Cardiac muscle cell (in vitro differentiated cells and primary cell): ENCODE measurements around the gene EIF2S2. TPM values are rescaled to one million over a fixed set of nuclear protein-coding genes. Genes with fewer than 3 reads are reported as not detected.
A peak's percentile ranks its signal among the peaks of the same experiment; 100 is the strongest.

Source experiments
- DNase-seq, 2 donors: peaks; one replicate each; pipeline versions ENCODE4 v3.0.0 to v3.0.0-alpha.2; 2010 to 2017; ENCODE audit warnings: low read depth in 1 of 2, low spot score in 1 of 2
- H3K27ac ChIP-seq: fragments of 200-600 bp; sonication (generic); 2 replicates; pipeline ENCODE4 v1.5.1; 2016
- H3K27me3 ChIP-seq: fragments of 200-600 bp; sonication (generic); 2 replicates; pipeline ENCODE4 v1.6.0; 2016; ENCODE audit warnings: control low read depth
- H3K36me3 ChIP-seq: fragments of 200-600 bp; sonication (generic); 2 replicates; pipeline ENCODE4 v1.5.1; 2016; ENCODE audit warnings: control low read depth
- H3K4me1 ChIP-seq: fragments of 200-600 bp; sonication (generic); 2 replicates; pipeline ENCODE4 v1.8.1; 2017; ENCODE audit warnings: low read depth, mild to moderate bottlenecking, mixed run types
- H3K4me3 ChIP-seq: fragments of 200-600 bp; sonication (generic); 2 replicates; pipeline ENCODE4 v1.5.1; 2016; ENCODE audit warnings: mild to moderate bottlenecking
- H3K9me3 ChIP-seq: fragments of 200-600 bp; sonication (generic); 2 replicates; pipeline ENCODE4 v1.5.1; 2017; ENCODE audit warnings: low read depth, mild to moderate bottlenecking, control low read depth
- CTCF ChIP-seq: IDR thresholded peaks from 2 replicates; pipeline ENCODE4 v1.5.1; 2012; ENCODE audit warnings: low read depth, mild to moderate bottlenecking, low read length
- polyA plus RNA-seq: library from polyadenylated mRNA; unstranded; fragments of >200 nt; fragmentation: Nextera tagmentation; extraction: Ambion mirVana; gene quantifications from 2 replicates; pipeline ENCODE4 v1.2.1, GENCODE V29; 2016
- total RNA-seq: library from RNA; depleted of rRNA; stranded (reverse); fragments of >200 nt; gene quantifications from 2 replicates; pipeline ENCODE4 v1.2.3, GENCODE V29; 2016

Gene EIF2S2
- total and polyA plus RNA-seq, 2 experiments from 2014 or later = 42.6 to 43.4 TPM

- Histone ChIP-seq H3K27me3 (no peaks in the 10 kb centered on the region), H3K9me3 (no peaks in the 10 kb centered on the region), H3K4me3 (no peak overlapping the region), H3K36me3 (no peaks in the 10 kb centered on the region), H3K27ac (no peak overlapping the region), H3K4me1 (peaks cover 69% of the 10 kb centered on the region)
- no peak for DNase-seq
- no peak for TF ChIP-seq CTCF
These were observed 69.0 kb downstream of the EIF2S2 start for GRCh38 chr20:34043025-34043424.

DNA sequence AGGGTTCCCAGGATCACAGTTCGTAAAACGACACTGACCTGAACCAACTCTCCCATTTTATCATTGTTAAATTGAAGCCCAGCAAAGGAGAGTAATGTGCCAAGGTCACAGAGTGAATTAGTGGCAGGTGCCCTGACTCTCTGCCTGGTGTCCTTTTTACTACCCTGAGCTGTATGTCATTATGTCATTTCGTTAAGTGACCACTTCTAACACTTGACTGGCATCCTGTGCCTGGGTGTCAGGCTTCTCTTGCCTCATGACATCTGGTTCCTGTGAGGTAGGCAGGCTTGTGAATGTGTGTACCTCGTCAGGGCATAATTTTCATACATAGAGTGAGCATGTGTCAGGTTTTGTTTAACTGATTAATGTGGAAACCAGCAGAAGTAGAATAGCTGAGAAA lies 69.8 kb downstream of the EIF2S2 start:
- peak in 1 of 2 donors; percentile 76 for DNase-seq
- Histone ChIP-seq H3K36me3 (no peaks in the 10 kb centered on the region), H3K4me3 (no peak overlapping the region), H3K27me3 (no peaks in the 10 kb centered on the region), H3K9me3 (no peaks in the 10 kb centered on the region), H3K27ac (no peak overlapping the region), H3K4me1 (peaks cover 76% of the 10 kb centered on the region)
- TF ChIP-seq CTCF = no peak

- no peaks in the 10 kb centered on the region for H3K36me3 ChIP-seq
These were observed 70.8 kb downstream of the EIF2S2 start for GRCh38 chr20:34041226-34041625.

GRCh38 chr20:34040300-34040995 lies 71.6 kb downstream of the EIF2S2 start:
- Histone ChIP-seq H3K36me3 (no peaks in the 10 kb centered on the region), H3K4me1 (peaks cover 72% of the 10 kb centered on the region), H3K27ac (peak overlapping the region; percentile 58), H3K27me3 (no peaks in the 10 kb centered on the region), H3K4me3 (no peak overlapping the region), H3K9me3 (no peaks in the 10 kb centered on the region)
- peak in 1 of 2 donors; percentile 53 for DNase-seq
- TF ChIP-seq CTCF = no peak

More at GRCh38 chr20:34041226-34041625, 70.8 kb downstream of the EIF2S2 start:
- Histone ChIP-seq H3K4me1 (peaks cover 80% of the 10 kb centered on the region), H3K4me3 (no peak overlapping the region), H3K27me3 (no peaks in the 10 kb centered on the region), H3K9me3 (no peaks in the 10 kb centered on the region), H3K27ac (peak overlapping the region; percentile 58)
- no peak for DNase-seq
- no peak for TF ChIP-seq CTCF

Other genes with a start within 250 kb of the EIF2S2 start
- 241 TPM in 2 replicates for gene RALY, start 118.3 kb downstream of the EIF2S2 start, total RNA-seq
- gene RALY, start 118.3 kb downstream of the EIF2S2 start, polyA plus RNA-seq = 308 and 311 TPM in 2 replicates
- not detected in 2 replicates for gene ASIP, start 129.2 kb upstream of the EIF2S2 start, total RNA-seq
- 0.67 and 1.1 TPM in 2 replicates for gene ASIP, start 129.2 kb upstream of the EIF2S2 start, polyA plus RNA-seq
- 229 and 263 TPM in 2 replicates for gene AHCY, start 191.1 kb upstream of the EIF2S2 start, total RNA-seq
- gene AHCY, start 191.1 kb upstream of the EIF2S2 start, polyA plus RNA-seq = 115 and 159 TPM in 2 replicates